GM12873 (cell line): ENCODE results near the gene SLMAP.

Source experiments
- TF ChIP-seq, protein P1 (sequence below): IDR thresholded peaks from 2 replicates; pipeline ENCODE4 v1.5.1; 2012; ENCODE audit warnings: low read depth, mild to moderate bottlenecking, moderate library complexity, low read length, control low read depth; ENCODE audit not compliant: insufficient read depth; ENCODE audit errors: missing control alignments

The SLMAP gene

DNA sequence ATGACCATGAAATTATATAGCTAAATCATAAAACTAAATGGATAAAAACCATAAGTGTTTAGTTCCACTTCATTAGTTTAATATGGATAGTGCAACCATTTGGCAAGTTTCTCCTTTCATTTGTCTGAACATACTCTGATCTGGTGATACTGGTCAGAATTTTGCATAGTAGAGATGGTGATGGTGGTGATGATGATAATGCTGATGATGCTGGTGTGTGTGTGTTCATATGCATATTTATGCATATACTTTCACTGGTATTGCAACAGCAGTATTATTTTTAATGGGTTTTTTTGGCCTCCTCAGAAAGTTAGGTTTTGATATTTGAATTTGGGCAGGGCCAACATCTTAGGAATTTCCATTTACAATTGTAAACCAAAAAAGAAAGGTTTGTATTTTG is 76.4 kb downstream of the SLMAP start:
- TF ChIP-seq, protein P1, sequence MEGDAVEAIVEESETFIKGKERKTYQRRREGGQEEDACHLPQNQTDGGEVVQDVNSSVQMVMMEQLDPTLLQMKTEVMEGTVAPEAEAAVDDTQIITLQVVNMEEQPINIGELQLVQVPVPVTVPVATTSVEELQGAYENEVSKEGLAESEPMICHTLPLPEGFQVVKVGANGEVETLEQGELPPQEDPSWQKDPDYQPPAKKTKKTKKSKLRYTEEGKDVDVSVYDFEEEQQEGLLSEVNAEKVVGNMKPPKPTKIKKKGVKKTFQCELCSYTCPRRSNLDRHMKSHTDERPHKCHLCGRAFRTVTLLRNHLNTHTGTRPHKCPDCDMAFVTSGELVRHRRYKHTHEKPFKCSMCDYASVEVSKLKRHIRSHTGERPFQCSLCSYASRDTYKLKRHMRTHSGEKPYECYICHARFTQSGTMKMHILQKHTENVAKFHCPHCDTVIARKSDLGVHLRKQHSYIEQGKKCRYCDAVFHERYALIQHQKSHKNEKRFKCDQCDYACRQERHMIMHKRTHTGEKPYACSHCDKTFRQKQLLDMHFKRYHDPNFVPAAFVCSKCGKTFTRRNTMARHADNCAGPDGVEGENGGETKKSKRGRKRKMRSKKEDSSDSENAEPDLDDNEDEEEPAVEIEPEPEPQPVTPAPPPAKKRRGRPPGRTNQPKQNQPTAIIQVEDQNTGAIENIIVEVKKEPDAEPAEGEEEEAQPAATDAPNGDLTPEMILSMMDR, result no peak

DNA sequence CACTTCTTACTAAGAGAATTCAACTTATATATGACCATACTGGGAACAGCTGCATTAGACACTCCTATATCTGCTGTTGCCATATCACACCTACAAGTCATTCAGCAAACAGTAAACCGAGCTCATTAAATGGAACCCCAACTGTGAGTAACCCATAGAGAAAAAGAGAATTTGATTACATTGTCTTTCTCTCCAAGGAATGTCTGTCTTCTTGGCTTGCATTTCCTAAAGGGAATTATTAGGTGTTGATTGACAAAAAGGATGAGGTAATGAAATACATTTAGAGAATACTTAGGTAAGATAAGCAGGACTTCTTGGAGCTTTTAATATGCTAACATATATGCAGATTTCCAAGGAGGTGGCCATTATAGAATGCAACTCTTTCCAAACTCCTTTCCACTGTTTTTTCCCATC is 76.8 kb downstream of the SLMAP start:
- TF ChIP-seq, protein P1, result no peak

DNA sequence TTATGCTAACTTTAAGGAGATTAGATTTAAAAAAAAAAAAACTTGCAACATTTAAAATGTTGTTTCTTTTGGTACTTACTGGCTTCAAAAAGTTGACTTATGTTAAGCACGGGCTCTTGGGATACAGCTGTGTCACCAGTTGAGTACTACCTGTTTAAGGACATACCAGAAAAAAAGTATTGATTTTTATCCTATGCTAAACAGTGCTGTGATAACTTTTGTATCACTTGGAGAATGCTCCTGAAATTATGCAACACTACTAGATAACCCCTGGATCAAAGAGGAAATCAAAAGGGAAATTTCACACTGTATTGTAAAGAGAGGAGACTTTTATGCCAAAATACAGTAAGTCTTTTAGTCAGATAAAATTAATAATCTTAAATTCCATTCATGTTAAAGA is 77.7 kb downstream of the SLMAP start:
- TF ChIP-seq, protein P1, result no peak

DNA sequence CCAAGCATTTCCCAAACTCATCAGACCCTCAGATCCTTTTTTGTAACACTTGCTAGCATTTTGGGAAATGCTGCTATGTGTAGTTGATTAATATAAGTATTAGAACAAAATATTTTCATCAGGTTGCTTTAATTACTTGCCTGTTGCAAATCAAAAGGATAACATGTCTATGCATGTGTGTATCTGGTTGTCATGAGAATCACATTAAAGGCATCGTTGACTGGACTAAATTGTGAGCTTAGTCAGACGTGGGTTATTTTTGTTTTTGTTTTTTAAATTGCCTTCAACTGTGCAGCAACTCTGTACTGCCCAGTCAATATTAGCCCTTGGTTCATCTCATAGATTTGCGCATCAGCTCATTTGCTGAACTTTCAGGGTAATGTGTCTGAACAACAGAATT is 81.6 kb downstream of the SLMAP start:
- TF ChIP-seq, protein P1, result no peak

DNA sequence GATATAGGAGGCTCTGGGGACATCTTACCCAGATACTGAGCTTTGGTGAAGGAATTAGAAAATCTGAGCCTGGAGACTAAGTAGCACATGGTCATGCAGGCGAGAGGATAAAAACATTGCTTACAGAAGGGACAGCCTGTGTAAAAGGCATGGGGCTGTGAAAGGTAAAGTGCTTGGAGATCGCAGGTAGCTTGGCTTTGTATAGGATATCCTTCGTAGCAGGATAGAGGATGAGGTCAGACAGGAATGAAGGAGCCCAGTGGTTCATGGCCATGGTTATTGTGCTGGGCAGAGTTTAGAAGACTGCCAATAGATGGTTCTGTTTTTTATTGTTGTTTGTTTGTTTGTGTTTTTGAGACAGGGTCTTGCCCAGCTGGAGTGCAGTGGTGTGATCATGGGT is 82.5 kb downstream of the SLMAP start:
- TF ChIP-seq, protein P1, result no peak

DNA sequence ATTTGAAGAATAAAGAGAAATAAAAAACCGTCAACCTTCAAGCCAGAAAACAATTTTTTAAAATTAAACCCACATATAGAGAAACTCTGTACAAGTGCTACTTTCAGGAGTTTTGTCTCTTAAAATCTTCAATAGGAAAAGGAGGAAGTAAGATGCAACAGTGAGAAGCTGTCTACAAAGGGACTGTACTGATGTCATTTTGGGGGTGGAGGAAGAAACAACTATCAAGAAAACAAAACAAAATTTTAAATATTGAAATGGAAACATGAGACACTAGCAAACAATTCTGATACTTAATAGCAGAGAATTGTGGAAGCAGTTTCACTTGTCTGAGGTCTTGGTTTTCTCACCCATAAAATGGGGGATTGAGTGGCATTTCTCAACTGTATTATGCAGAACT is 84.4 kb downstream of the SLMAP start:
- TF ChIP-seq, protein P1, result no peak

DNA sequence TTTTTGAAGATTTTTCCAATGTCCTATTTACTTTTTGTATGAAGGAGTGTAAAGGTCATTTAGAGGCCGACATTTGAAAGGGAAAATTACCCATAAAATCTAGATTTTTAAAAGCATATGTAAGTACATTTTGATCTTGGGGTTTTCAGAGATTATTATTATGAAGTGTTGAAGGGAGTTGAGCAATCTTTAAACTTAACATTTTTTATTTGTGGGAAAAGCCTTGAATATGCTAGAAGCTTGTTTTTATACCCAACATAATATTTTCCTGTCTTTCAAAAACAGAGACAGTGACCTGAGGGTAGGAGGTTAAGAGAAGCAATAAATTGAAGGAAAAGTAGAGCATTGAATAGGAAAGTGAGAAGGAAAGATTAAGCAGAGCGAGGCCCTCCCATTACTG is 85.7 kb downstream of the SLMAP start:
- TF ChIP-seq, protein P1, result no peak

DNA sequence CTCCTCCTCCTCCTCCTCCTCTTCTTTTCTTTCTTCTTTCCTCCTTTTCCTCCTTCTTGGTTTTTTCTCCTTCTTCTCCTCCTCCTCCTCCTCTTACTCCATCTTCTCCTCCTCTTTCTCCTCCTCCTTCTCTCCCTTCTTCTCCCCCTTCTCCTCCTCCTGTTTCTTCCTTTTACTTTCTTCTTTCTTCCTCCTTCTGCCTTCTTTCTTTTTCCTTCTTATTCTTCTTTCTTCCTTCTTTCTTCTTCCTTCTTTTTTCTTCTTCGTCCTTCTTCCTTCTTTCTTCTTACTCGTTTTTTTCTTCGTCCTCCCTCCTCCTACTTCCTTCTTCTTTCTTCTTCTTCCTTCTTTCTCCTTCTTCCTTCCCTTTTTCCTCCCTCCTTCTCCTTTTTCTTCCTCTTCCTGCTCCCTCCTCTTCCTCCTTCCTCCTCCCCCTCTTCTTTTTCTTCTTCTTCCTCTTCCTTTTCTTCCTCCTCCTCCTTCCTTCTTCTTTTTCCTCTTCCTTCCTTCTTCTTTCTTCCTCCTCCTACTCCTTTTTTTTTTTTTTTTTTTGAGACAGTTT is 92.1 kb downstream of the SLMAP start:
- TF ChIP-seq, protein P1, result no peak
